Neutrophil (primary cell): Measurements from ENCODE around the gene LRRC3.

ENCODE experiments used
- H3K27ac ChIP-seq: fragments of 200-600 bp; sonication (generic); 2 replicates; pipeline ENCODE4 v1.5.1; 2016; ENCODE audit warnings: mild to moderate bottlenecking, moderate library complexity
- H3K27me3 ChIP-seq: fragments of 200-600 bp; sonication (generic); 2 replicates; pipeline ENCODE4 v1.6.0; 2016; ENCODE audit warnings: mild to moderate bottlenecking
- H3K36me3 ChIP-seq: fragments of 200-600 bp; sonication (generic); 2 replicates; pipeline ENCODE4 v1.5.1; 2017
- H3K4me1 ChIP-seq, 2 experiments: fragments of 200-600 bp in 1 of 2; sonication (generic) in 1 of 2; 1 replicate in 1 of 2; 2 replicates in 1 of 2; pipeline versions ENCODE4 v1.5.1 to v1.6.1; 2013 to 2016; ENCODE audit warnings: low read depth in 1 of 2, low read length in 1 of 2, mild to moderate bottlenecking in 1 of 2, moderate library complexity in 1 of 2; ENCODE audit not compliant: control insufficient read depth in 1 of 2, insufficient read depth in 1 of 2
- H3K4me3 ChIP-seq, 2 experiments: fragments of 200-600 bp in 1 of 2; sonication (generic) in 1 of 2; 1 replicate in 1 of 2; 2 replicates in 1 of 2; pipeline ENCODE4 v1.5.1; 2013 to 2016; ENCODE audit warnings: low read depth in 1 of 2, low read length in 1 of 2, mild to moderate bottlenecking in 1 of 2, moderate library complexity in 1 of 2
- H3K9me3 ChIP-seq: fragments of 200-600 bp; sonication (generic); 2 replicates; pipeline ENCODE4 v1.5.1; 2016
- CTCF ChIP-seq: fragments of 200-600 bp; sonication (generic); IDR thresholded peaks from 2 replicates; pipeline ENCODE4 v1.5.1; 2016; ENCODE audit warnings: antibody characterized with exemption

The LRRC3 gene

GRCh38 chr21:44461005-44461404, 5.7 kb downstream of the LRRC3 start:
- peaks cover 4% of the 10 kb centered on the region for H3K27me3 ChIP-seq
- no peaks in the 10 kb centered on the region for H3K36me3 ChIP-seq
- H3K4me3 ChIP-seq = no peak overlapping the region
- no peaks in the 10 kb centered on the region for H3K9me3 ChIP-seq
- no peak for TF ChIP-seq CTCF
- H3K4me1 ChIP-seq = peaks cover 4% of the 10 kb centered on the region in 2 experiments
- H3K27ac ChIP-seq = no peak overlapping the region

- Histone ChIP-seq H3K27me3 (no peaks in the 10 kb centered on the region), H3K4me3 (no peak overlapping the region), H3K36me3 (no peaks in the 10 kb centered on the region), H3K9me3 (no peaks in the 10 kb centered on the region), H3K4me1 (no peaks in the 10 kb centered on the region), H3K27ac (no peak overlapping the region)
- TF ChIP-seq CTCF = no peak
Observed at GRCh38 chr21:44461464-44462001, 6.2 kb downstream of the LRRC3 start.

- no peak overlapping the region for H3K27ac ChIP-seq
- TF ChIP-seq CTCF = no peak
- H3K36me3 ChIP-seq = no peaks in the 10 kb centered on the region
- H3K4me1 ChIP-seq = no peaks in the 10 kb centered on the region
- no peaks in the 10 kb centered on the region for H3K27me3 ChIP-seq
- no peak overlapping the region for H3K4me3 ChIP-seq
- no peaks in the 10 kb centered on the region for H3K9me3 ChIP-seq
Observed at GRCh38 chr21:44462086-44462833, 7.0 kb downstream of the LRRC3 start.

GRCh38 chr21:44462834-44463200, 7.5 kb downstream of the LRRC3 start:
- no peaks in the 10 kb centered on the region for H3K36me3 ChIP-seq
- H3K27ac ChIP-seq = no peak overlapping the region
- H3K27me3 ChIP-seq = no peaks in the 10 kb centered on the region
- H3K9me3 ChIP-seq = no peaks in the 10 kb centered on the region
- TF ChIP-seq CTCF = no peak
- H3K4me3 ChIP-seq = no peak overlapping the region
- no peaks in the 10 kb centered on the region for H3K4me1 ChIP-seq

GRCh38 chr21:44463724-44464123, 8.4 kb downstream of the LRRC3 start:
- no peaks in the 10 kb centered on the region for H3K9me3 ChIP-seq
- H3K4me1 ChIP-seq = no peaks in the 10 kb centered on the region
- no peak overlapping the region for H3K27ac ChIP-seq
- TF ChIP-seq CTCF = no peak
- no peaks in the 10 kb centered on the region for H3K27me3 ChIP-seq
- H3K4me3 ChIP-seq = no peak overlapping the region
- no peaks in the 10 kb centered on the region for H3K36me3 ChIP-seq
